HG02938 (cell line): ENCODE measurements around the gene ADRA1B.
A peak's percentile ranks its signal among the peaks of the same experiment; 100 is the strongest.
"Not testable (repeated sequence)": the region's sequence is repeated elsewhere in the genome, so short reads cannot be mapped to it uniquely, and the experiment has no call there.

ENCODE experiments used
- ATAC-seq: cut with Tn5 transposase; IDR thresholded peaks from one replicate; pipeline ENCODE4 v1.9.1; 2021; ENCODE audit warnings: mild to moderate bottlenecking, moderate library complexity; ENCODE audit not compliant: unreplicated experiment

ADRA1B gene

DNA sequence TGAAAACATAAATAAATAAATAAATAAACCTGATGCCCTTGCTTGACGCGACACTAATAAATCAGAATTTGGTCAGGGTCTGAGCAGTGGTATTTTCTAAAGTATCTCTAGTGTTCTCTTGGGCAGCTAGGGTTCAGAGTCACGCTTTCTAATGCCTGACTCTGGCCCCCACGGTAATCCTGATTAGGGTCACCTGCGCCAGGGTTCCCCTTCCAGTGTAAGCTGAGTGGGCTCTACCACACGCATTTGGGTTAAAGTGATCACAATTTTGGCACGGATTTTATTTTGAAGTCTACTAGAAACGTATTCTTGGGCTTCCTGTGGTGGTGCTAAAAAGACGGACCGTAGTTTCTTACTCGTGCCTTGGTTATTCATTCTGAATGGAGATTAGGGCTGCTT lies 93.3 kb downstream of the ADRA1B start:
- peak; percentile 16 for ATAC-seq

DNA sequence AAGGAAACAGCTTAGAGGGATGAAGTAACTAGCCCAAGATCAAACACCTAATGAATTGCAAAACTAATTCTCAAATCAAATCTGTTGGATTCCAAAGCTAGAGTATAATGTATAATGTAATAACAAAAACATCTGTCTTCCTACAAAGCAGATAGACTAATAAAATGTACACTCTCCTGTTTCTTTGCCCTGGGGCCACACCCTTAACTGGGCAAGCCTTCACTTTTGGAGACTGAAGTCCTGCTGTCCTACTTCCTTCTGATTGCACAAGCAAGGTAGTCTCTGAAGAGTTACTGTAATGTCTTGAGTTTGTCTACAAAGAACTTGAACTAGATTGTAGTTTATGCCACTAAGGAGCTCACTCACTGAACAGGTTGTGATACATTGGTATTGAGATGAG lies 95.2 kb downstream of the ADRA1B start:
- no peak for ATAC-seq

DNA sequence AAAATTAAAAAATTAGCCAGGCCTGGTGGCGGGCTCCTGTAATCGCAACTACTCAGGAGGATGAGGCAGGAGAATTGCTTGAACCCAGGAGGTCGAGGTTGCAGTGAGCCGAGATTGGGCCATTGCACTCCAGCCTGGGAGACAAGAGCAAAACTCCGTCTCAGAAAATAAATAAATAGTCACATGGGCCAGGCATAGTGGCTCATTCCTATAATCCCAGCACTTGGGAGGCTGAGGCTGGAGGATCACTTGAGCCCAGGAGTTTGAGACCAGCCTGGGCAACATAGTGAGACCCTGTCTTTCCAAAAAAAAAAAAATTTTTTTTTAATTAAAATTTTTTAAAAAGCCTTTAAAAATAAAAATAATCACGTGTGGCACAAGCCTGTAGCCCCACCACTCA lies 97.9 kb downstream of the ADRA1B start:
- ATAC-seq = not testable (repeated sequence)

DNA sequence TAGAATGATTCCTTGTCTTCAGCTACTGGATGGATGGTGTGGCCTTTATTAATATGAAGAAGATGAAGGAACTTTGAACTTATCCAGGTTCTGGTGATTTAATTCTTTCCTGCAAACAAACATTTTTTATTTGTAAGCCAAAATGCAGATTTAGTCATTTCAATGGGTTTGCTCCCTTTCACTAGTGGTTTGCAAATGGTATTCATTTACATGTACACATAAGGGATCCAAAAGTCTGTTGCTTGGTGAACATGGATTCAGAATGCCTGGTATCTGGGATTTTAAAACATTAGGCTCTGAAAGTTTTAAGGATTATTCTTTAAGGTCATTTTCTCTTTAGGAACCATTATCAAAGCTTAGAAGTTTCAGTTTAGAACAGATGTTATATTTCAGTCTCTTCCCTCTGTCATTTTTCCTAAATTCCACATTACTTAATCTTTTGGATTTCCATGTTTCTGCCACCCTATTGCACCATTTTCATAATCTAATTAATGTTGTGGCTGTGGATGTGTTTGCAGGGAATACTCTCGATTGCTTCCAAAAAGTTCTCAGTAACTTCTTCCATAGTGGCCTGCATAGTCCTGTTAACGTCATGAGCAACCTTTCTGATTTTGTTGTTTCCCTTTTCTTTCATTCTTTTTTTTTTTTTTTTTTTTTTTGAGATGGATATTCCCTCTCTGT lies 102.8 kb downstream of the ADRA1B start:
- ATAC-seq = no peak

DNA sequence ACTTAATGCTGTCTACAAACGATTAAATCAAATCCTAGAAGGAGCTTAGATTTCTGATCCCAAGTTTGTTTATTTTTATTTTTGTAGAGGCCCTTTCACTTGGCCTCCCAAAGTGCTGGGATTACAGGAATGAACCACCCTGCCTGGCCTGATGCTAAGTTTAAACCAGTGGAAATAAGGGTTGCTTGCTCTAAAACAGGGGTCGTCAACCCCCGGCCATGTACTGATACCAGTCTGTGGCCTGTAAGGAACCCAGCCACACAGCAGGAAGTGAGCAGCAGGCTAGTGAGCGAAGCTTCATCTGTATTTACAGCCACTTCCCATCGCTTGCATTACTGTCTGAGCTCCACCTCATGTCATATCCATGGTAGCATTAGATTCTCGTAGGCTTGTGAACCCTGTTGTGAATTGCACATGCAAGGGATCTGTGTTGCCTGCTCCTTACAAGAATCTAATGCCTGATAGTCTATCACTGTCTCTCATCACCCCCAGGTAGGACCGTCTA lies 104.0 kb downstream of the ADRA1B start:
- no peak for ATAC-seq

DNA sequence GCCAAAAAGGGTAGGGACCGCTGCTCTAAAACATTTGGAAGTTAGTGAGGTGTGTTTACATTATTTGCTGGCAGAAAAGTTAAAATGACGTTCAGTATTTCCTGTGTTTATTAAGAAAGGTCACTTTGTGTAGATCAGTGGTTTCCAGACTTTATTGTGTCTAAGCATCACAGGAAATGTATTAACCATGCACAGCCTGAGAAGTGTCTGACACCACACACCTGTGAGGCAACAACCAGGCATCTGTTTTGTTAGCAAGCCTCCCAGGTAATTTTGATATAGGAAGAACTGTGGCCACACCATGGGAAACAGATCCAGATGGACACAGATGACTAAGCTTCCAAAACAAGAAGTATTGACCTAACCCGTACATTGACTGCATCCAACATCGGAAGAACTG lies 104.7 kb downstream of the ADRA1B start:
- ATAC-seq = no peak

DNA sequence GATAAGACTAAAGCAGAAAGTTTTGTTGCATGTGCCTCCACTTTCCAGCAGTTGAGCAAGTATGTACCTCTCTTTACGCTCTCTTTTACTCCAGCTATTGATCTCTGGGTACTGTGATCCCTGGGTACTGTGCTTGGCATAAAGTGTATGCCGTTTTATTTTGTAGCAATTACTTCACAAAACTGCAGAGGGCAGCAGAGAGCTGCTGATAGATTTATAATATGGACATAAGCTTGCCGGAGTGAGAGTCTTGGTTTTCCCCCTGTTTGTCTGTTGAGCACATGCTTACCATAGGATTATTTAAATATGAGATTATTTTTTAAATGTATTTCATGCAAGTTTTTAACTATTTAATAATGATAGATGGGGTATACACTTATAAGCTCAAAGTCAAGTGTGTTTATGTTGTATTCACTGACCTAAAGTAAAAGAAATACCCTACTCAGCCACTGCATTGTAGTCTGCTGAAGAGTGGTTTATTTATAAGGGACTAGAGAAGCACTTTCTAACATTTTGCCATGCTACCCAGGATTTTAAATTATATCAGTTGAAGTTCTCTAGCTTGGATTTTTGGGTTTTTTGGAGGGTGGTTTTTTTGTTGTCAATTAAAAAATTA lies 105.7 kb downstream of the ADRA1B start:
- ATAC-seq = peak; percentile 82
